Measurements from ENCODE around the gene HOXC4. TPM values are rescaled to one million over a fixed set of nuclear protein-coding genes. Genes with fewer than 3 reads are reported as not detected.

Gene HOXC4
- total RNA-seq, 4 donors from 2014 or later: 0.83 to 3.6 (median 2.5) TPM

DNA sequence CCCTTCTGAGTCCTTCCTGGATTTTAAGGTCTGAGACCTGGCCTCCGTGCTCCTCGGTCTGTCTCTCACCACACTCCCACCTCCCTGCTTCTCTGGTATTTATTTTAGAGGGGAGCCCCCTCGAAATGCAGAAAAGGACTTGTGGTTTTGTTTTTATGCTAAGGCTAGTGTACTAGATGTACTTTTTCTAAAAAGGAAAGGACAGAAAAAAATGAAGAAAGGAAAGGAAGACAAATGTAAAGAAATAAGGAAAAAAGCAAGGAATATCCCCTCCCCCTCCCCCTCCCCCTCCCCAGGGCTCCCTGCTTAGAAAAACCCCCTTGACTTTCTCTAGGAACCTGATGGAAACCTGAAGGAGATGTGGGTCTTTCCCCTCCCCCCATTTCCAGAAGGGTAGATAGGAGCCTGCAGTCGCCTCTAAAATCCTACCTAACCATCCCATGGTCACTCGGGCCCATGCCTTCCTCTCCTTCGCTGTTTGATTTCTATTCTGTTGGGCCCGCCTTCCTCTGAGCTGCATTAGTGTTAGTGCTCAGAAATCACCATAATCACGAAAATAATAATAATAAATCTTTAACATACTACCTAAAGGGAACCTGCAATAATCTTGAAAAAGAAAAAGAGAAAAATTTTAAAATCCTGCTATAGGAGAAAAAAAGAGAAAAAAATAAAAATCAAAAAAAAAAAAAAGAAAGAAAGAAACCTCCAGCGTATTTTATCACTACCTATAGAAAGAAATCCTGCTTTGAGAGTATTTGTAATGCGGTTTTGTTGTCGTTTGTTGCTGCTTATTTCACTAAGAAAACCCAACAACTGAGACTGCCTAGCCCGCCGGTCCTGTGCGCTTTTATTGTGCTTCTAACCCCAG, 41.7 kb upstream of the HOXC4 start:
- Histone ChIP-seq H3K27ac (replicated peaks in 1 of 4) (no peak overlapping the region), H3K36me3 (no peaks in the 10 kb centered on the region), H3K27me3 (peaks cover 11 to 99% (median 88%) of the 10 kb centered on the region in 4 donors), H3K4me3 (no peak overlapping the region), H3K4me1 (peaks cover 14 to 58% (median 31%) of the 10 kb centered on the region in 4 donors), H3K9me3 (no peaks in the 10 kb centered on the region)
- TF ChIP-seq POLR2AphosphoS5 (IDR thresholded peaks at IDR 0.05) (no peak), POLR2A (IDR thresholded peaks at IDR 0.05; ENCODE audit: low read depth) (no peak), EP300 (IDR thresholded peaks at IDR 0.05) (no peak)
- TF ChIP-seq, protein P1, sequence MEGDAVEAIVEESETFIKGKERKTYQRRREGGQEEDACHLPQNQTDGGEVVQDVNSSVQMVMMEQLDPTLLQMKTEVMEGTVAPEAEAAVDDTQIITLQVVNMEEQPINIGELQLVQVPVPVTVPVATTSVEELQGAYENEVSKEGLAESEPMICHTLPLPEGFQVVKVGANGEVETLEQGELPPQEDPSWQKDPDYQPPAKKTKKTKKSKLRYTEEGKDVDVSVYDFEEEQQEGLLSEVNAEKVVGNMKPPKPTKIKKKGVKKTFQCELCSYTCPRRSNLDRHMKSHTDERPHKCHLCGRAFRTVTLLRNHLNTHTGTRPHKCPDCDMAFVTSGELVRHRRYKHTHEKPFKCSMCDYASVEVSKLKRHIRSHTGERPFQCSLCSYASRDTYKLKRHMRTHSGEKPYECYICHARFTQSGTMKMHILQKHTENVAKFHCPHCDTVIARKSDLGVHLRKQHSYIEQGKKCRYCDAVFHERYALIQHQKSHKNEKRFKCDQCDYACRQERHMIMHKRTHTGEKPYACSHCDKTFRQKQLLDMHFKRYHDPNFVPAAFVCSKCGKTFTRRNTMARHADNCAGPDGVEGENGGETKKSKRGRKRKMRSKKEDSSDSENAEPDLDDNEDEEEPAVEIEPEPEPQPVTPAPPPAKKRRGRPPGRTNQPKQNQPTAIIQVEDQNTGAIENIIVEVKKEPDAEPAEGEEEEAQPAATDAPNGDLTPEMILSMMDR (IDR thresholded peaks at IDR 0.05): no peak
- intact Hi-C loops (cut with DNase I): loop anchor here (10.0 kb wide), 1 partner anchor 353 kb away; the partner anchor contains the start of gene GPR84
- no peak for DNase-seq (ENCODE audit: extremely low spot score)
- 28% methylated on average over 14 of the region's 14 CpGs for WGBS

DNA sequence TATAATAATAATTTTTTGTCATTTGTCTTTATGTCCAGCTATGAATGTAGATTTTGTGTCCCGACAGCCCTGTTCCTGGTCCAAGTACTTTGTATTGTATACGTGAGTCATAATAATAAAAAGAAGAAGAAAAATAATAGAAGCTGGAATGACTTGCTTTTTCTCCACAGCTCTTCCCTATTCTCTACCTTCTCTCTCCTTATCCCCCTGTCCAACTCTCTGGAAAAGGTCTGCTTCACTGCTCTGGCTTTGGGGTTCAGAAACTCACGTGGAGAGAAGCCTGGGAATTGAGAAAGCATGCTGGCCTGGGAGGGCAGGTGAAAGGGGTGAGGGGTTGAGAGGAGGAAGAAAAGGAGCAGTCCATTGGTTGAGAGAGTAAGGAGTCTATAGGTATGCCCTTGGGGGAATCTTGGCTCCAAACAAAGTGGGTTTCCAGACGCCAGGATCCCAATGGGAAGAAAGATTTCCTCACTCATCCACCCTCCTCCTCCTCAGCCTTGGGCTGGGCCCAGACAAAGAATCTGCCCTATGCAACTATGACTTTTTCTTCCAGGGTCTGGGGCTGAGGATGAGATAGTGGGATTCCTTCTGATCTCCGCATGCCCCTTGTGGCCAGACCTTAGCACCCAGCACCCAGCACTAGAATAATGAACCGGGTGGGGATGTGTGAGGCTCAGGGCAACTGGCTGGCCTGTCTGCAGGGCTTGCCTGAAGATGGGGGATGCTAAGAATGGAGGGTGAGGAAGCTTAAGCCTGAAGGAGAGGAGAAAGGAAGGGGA, 40.8 kb upstream of the HOXC4 start:
- TF ChIP-seq, protein P1 (IDR thresholded peaks at IDR 0.05): no peak
- TF ChIP-seq EP300 (IDR thresholded peaks at IDR 0.05) (no peak), POLR2A (IDR thresholded peaks at IDR 0.05; ENCODE audit: low read depth) (no peak), POLR2AphosphoS5 (IDR thresholded peaks at IDR 0.05) (no peak)
- H3K9me3 ChIP-seq: no peaks in the 10 kb centered on the region
- WGBS: 31% methylated on average over 6 of the region's 6 CpGs
- H3K27me3 ChIP-seq: peaks cover 11 to 99% (median 87%) of the 10 kb centered on the region in 4 donors
- H3K36me3 ChIP-seq: no peaks in the 10 kb centered on the region
- no peak for DNase-seq (ENCODE audit: extremely low spot score)
- no peak overlapping the region for H3K27ac ChIP-seq (replicated peaks in 1 of 4)
- no peak overlapping the region for H3K4me3 ChIP-seq
- intact Hi-C loops (cut with DNase I): loop anchor here (10.0 kb wide), 1 partner anchor 352 kb away; the partner anchor contains the start of gene GPR84
- H3K4me1 ChIP-seq: peaks cover 22 to 67% (median 41%) of the 10 kb centered on the region in 4 donors

DNA sequence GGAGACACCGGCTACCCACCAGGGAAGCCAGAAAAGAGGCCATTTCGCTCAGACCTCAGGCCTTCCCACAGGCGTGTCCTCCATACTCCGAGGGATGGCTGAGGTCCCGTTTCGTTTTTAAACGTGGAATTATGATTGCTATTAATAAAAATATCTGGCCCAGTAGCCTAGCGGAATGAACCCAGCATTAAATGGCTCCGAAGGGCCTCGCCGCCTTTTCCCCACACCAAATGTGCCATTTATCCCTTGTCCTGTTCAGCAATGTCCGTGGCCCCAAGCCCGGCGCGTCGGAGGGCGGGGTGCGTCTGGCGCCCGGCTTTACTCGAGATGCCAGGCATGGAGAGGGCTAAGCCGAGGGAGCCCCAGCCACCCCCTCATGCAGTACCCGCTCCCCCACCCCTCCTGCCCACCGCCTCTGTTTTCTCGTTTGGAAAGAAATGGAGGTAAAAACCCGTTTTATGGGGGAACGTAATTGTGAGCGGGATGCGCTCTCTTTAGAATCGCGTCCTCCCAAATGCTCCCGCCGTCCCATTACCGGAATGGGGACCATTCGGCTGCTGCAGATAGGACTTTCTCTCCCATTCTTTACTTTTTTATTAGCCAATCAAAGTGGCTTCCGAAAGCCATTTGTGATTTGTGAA, 39.1 kb upstream of the HOXC4 start:
- intact Hi-C loops (cut with DNase I): loop anchor here (10.0 kb wide), 1 partner anchor 350 kb away; the partner anchor contains the start of gene GPR84
- Histone ChIP-seq H3K9me3 (no peaks in the 10 kb centered on the region), H3K4me3 (peak overlapping the region; percentile 5 to 38 (median 25)), H3K27ac (replicated peaks in 1 of 4) (no peak overlapping the region), H3K27me3 (peaks cover 5 to 100% (median 81%) of the 10 kb centered on the region in 4 donors), H3K4me1 (peaks cover 20 to 72% (median 49%) of the 10 kb centered on the region in 4 donors), H3K36me3 (no peaks in the 10 kb centered on the region)
- WGBS: 6% methylated on average over 35 of the region's 36 CpGs
- DNase-seq (ENCODE audit: extremely low spot score): no peak
- no peak for TF ChIP-seq EP300 (IDR thresholded peaks at IDR 0.05)
- TF ChIP-seq, protein P1 (IDR thresholded peaks at IDR 0.05): no peak
- TF ChIP-seq POLR2A (IDR thresholded peaks at IDR 0.05; ENCODE audit: low read depth): no peak
- no peak for TF ChIP-seq POLR2AphosphoS5 (IDR thresholded peaks at IDR 0.05)

DNA sequence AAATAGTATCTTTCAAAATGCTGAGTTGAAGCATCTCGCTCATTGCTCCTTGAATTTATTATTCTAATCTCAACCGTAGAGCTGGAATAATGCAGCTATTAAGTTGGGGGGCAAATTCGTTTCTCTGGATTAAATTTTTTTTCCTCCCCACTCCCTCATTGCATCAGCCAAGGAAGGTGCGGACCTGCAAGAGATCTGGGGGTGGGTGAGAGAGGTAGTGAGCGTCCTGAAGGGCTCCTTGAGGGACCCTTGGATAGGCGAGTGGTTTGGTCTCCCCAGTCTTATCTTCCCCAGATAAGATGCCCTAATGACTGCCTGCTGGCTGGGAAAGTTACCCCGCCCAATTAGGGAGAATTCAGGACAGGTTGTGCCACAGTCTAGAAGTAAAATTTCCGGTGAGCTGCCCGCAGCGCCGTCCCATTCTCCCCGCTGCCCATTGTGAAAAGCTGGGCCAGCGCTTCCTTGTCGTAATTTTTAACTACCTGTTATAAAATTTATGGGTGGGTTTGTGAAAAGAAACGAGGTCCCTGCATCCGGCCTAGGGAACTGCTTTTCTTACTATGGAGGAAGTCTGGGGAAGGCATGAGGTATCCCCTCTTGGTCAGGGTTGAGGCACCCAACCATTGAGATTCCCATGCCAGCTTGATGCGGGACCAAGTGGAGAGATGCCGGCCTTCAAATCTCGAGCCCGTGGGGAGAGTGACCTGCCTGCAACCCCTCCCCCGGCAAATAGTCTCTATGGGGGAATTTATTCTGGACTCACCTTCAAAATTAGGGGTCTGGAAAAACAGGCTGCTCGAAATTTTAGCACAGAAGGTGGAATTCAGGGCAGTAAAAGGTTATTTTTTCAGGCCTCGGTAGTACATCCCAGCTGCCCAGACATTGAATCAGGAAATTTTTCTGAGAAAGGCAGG, 38.4 kb upstream of the HOXC4 start:
- H3K27ac ChIP-seq (replicated peaks in 1 of 4): no peak overlapping the region
- H3K4me1 ChIP-seq: peaks cover 22 to 74% (median 50%) of the 10 kb centered on the region in 4 donors
- intact Hi-C loops (cut with DNase I): loop anchor here (10.0 kb wide), 1 partner anchor 350 kb away; the partner anchor contains the start of gene GPR84
- WGBS: 17% methylated on average over 22 of the region's 23 CpGs
- no peaks in the 10 kb centered on the region for H3K9me3 ChIP-seq
- no peaks in the 10 kb centered on the region for H3K36me3 ChIP-seq
- peaks cover 0 to 100% (median 74%) of the 10 kb centered on the region in 4 donors for H3K27me3 ChIP-seq
- DNase-seq (ENCODE audit: extremely low spot score): no peak
- TF ChIP-seq POLR2A (IDR thresholded peaks at IDR 0.05; ENCODE audit: low read depth) (no peak), POLR2AphosphoS5 (IDR thresholded peaks at IDR 0.05) (peak in 1 of 2 donors; percentile 29)
- no peak overlapping the region for H3K4me3 ChIP-seq
